RWPE1 (cell line): ENCODE measurements around the gene ZBTB42.

Experiments
- CTCF ChIA-PET: fragments of 350-600 bp; sonication (Branson Sonifier 250); formaldehyde crosslinking; extraction: SDS; loops from one replicate; lab custom pipeline; 2021; lab: Yijun Ruan, JAX
- POLR2A ChIA-PET: fragments of 400-600 bp; formaldehyde crosslinking; extraction: SDS; loops from one replicate; lab custom pipeline; 2020; ENCODE audit warnings: antibody characterized with exemption; ENCODE audit not compliant: low non-redundant PET; lab: Yijun Ruan, JAX
- DNase-seq: peaks from one replicate; pipeline ENCODE4 v3.0.0; 2012; ENCODE audit warnings: low spot score
- H3K27ac ChIP-seq: fragments of 450-650 bp; 2 replicates; pipeline ENCODE4 v1.5.1; 2017
- CTCF ChIP-seq: fragments of 450-650 bp; conservative IDR thresholded peaks from 2 replicates; pipeline ENCODE4 v1.5.1; 2017; ENCODE audit warnings: low read depth, mild to moderate bottlenecking

Gene ZBTB42

GRCh38 chr14:104843006-104843405, 42.1 kb downstream of the ZBTB42 start:
- ChIA-PET CTCF (no interaction called here), POLR2A (no interaction called here)
- DNase-seq: no peak
- no peak overlapping the region for H3K27ac ChIP-seq
- no peak for TF ChIP-seq CTCF

GRCh38 chr14:104843442-104844305, 42.8 kb downstream of the ZBTB42 start:
- DNase-seq: no peak
- ChIA-PET CTCF (no interaction called here), POLR2A (no interaction called here)
- no peak for TF ChIP-seq CTCF
- H3K27ac ChIP-seq: no peak overlapping the region

- no peak for TF ChIP-seq CTCF
- H3K27ac ChIP-seq: no peak overlapping the region
- ChIA-PET POLR2A (no interaction called here), CTCF (interaction anchor here (0.7 kb wide), 1 partner anchor 38 kb away, joined by 5 read pairs; no protein-coding TSS in a partner anchor)
- no peak for DNase-seq
Measured at GRCh38 chr14:104844306-104845032, 43.6 kb downstream of the ZBTB42 start.

GRCh38 chr14:104845033-104845666, 44.2 kb downstream of the ZBTB42 start:
- no peak overlapping the region for H3K27ac ChIP-seq
- ChIA-PET POLR2A (no interaction called here), CTCF (interaction anchor here (0.7 kb wide), 1 partner anchor 39 kb away, joined by 5 read pairs; no protein-coding TSS in a partner anchor)
- DNase-seq: no peak
- no peak for TF ChIP-seq CTCF

- TF ChIP-seq CTCF: no peak
- ChIA-PET CTCF (interaction anchor here (0.6 to 1.2 kb wide), 3 partner anchors 11 to 240 kb away, joined by 3 to 4 read pairs (median 3); no protein-coding TSS in a partner anchor), POLR2A (interaction anchor here (0.5 kb wide), 1 partner anchor 164 kb away, joined by 3 read pairs; no protein-coding TSS in a partner anchor)
- no peak overlapping the region for H3K27ac ChIP-seq
- DNase-seq: no peak
Measured at GRCh38 chr14:104845834-104846441, 45.0 kb downstream of the ZBTB42 start.

GRCh38 chr14:104852280-104852663, 51.4 kb downstream of the ZBTB42 start:
- ChIA-PET CTCF (no interaction called here), POLR2A (no interaction called here)
- no peak for TF ChIP-seq CTCF

More at GRCh38 chr14:104852280-104852663, 51.4 kb downstream of the ZBTB42 start:
- H3K27ac ChIP-seq: no peak overlapping the region
- DNase-seq: no peak
